Calu3 (cell line): Measurements from ENCODE around the gene TMEM30A. TPM values are rescaled to one million over a fixed set of nuclear protein-coding genes. Genes with fewer than 3 reads are reported as not detected.
A peak's percentile ranks its signal among the peaks of the same experiment; 100 is the strongest.

Experiments
- BruUV-seq: library from RNA; stranded (reverse); fragments of 400-500 nt; replicated peaks from 2 replicates; lab custom pipeline; 2021; lab: Mats Ljungman, UMichigan
- CTCF ChIA-PET: fragments of 300-600 bp; sonication (Branson Sonifier 250); formaldehyde crosslinking; loops from one replicate; lab custom pipeline; 2022; ENCODE audit warnings: antibody characterized with exemption; lab: Charles Lee
- DNase-seq: peaks from one replicate; pipeline ENCODE4 v3.0.0; 2022
- H3K27ac Mint-ChIP-seq: one replicate; pipeline ENCODE4 v1.8.0; 2022; ENCODE audit warnings: mixed read lengths; ENCODE audit not compliant: unreplicated experiment
- H3K27me3 Mint-ChIP-seq: one replicate; pipeline ENCODE4 v1.8.0; 2022; ENCODE audit warnings: mixed read lengths; ENCODE audit not compliant: unreplicated experiment
- H3K36me3 Mint-ChIP-seq: one replicate; pipeline ENCODE4 v1.8.0; 2022; ENCODE audit warnings: mild to moderate bottlenecking, moderate library complexity, mixed read lengths; ENCODE audit not compliant: insufficient read depth, unreplicated experiment
- H3K4me1 Mint-ChIP-seq: one replicate; pipeline ENCODE4 v1.8.0; 2022; ENCODE audit warnings: mild to moderate bottlenecking, low read depth, mixed read lengths; ENCODE audit not compliant: unreplicated experiment
- H3K4me3 Mint-ChIP-seq: one replicate; pipeline ENCODE4 v1.8.0; 2022; ENCODE audit warnings: mild to moderate bottlenecking, low read depth, moderate library complexity, mixed read lengths; ENCODE audit not compliant: unreplicated experiment
- H3K9me3 Mint-ChIP-seq: one replicate; pipeline ENCODE4 v1.8.0; 2022; ENCODE audit warnings: low read depth, mixed read lengths; ENCODE audit not compliant: unreplicated experiment
- CTCF ChIP-seq: fragments of 200-600 bp; IDR thresholded peaks from one replicate; pipeline ENCODE4 v1.8.0; 2022; ENCODE audit warnings: antibody characterized with exemption; ENCODE audit not compliant: unreplicated experiment
- intact Hi-C: fragments of 100-400 bp; cut with micrococcal nuclease; formaldehyde crosslinking; loops from one replicate; pipeline ENCODE4 v1.10.0; 2022; ENCODE audit not compliant: unreplicated experiment
- total RNA-seq: library from RNA; stranded (reverse); gene quantifications from 2 replicates; pipeline ENCODE4 v1.2.3, GENCODE V29; 2022

TMEM30A gene
- total RNA-seq, 1 experiment from 2014 or later, result 141 TPM

GRCh38 chr6:75250552-75250951 lies 34.0 kb downstream of the TMEM30A start:
- Mint-ChIP-seq H3K36me3 (peaks cover 3% of the 10 kb centered on the region), H3K4me1 (no peaks in the 10 kb centered on the region), H3K27me3 (no peaks in the 10 kb centered on the region), H3K9me3 (no peaks in the 10 kb centered on the region), H3K4me3 (no peak overlapping the region), H3K27ac (no peak overlapping the region)
- intact Hi-C loops, result no loop called here
- CTCF ChIA-PET, result no interaction called here
- no peak for TF ChIP-seq CTCF
- DNase-seq, result no peak
- no TSS peak for BruUV-seq

DNA sequence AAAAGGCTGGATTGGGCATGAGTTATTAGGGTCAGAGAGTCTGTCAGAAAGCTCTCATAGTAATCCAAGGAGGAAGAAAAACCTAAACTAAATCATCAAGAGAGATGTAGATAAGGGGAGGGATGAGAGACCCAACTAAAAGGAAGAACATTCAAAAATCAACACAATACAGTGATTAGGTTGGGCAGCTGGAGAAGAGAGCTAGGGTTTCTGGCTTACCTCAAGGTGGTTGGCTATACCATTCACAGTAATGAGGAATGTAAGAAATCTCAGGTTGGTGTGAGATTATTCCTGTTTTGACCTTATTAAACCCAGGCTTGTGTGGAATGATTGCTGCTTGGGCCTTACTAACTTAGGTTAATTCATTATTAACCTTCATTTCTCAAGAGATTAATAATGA lies 34.8 kb downstream of the TMEM30A start:
- Mint-ChIP-seq H3K36me3 (peaks cover 6% of the 10 kb centered on the region), H3K27me3 (no peaks in the 10 kb centered on the region), H3K27ac (no peak overlapping the region), H3K4me1 (no peaks in the 10 kb centered on the region), H3K4me3 (no peak overlapping the region), H3K9me3 (no peaks in the 10 kb centered on the region)
- TF ChIP-seq CTCF, result no peak
- CTCF ChIA-PET, result interaction anchor here (0.6 kb wide), 1 partner anchor 508 kb away, joined by 4 read pairs; no protein-coding TSS in a partner anchor
- no peak for DNase-seq
- no TSS peak for BruUV-seq
- intact Hi-C loops, result no loop called here

GRCh38 chr6:75246386-75246785 lies 38.2 kb downstream of the TMEM30A start:
- Mint-ChIP-seq H3K4me1 (peaks cover under 1% of the 10 kb centered on the region), H3K27ac (no peak overlapping the region), H3K36me3 (peaks cover 33% of the 10 kb centered on the region), H3K4me3 (no peak overlapping the region), H3K9me3 (no peaks in the 10 kb centered on the region), H3K27me3 (no peaks in the 10 kb centered on the region)
- CTCF ChIA-PET, result no interaction called here
- intact Hi-C loops, result no loop called here
- BruUV-seq, result no TSS peak
- TF ChIP-seq CTCF, result no peak
- no peak for DNase-seq

- no peak for TF ChIP-seq CTCF
- H3K27ac Mint-ChIP-seq, result peak overlapping the region; percentile 92
- H3K36me3 Mint-ChIP-seq, result peaks cover 49% of the 10 kb centered on the region
Measured at GRCh38 chr6:75244063-75244584, 40.5 kb downstream of the TMEM30A start.

More at GRCh38 chr6:75244063-75244584, 40.5 kb downstream of the TMEM30A start:
- CTCF ChIA-PET, result interaction anchor here (1.3 kb wide), 1 partner anchor 35 kb away, joined by 5 read pairs; no protein-coding TSS in a partner anchor
- H3K9me3 Mint-ChIP-seq, result no peaks in the 10 kb centered on the region
- H3K27me3 Mint-ChIP-seq, result no peaks in the 10 kb centered on the region
- intact Hi-C loops, result no loop called here
- H3K4me1 Mint-ChIP-seq, result peaks cover 8% of the 10 kb centered on the region
- TSS peak; percentile 98 for BruUV-seq
- no peak for DNase-seq
- peak overlapping the region; percentile 85 for H3K4me3 Mint-ChIP-seq
